NOMO-1 treated with DMSO at 0.1 percent for 48 hours (cell line): Measurements from ENCODE around the gene PDE6D.

Experiments used
- DNase-seq: peaks from one replicate; lab custom pipeline; 2025; ENCODE audit not compliant: unreplicated experiment; lab: John Stamatoyannopoulos, UW

PDE6D gene

DNA sequence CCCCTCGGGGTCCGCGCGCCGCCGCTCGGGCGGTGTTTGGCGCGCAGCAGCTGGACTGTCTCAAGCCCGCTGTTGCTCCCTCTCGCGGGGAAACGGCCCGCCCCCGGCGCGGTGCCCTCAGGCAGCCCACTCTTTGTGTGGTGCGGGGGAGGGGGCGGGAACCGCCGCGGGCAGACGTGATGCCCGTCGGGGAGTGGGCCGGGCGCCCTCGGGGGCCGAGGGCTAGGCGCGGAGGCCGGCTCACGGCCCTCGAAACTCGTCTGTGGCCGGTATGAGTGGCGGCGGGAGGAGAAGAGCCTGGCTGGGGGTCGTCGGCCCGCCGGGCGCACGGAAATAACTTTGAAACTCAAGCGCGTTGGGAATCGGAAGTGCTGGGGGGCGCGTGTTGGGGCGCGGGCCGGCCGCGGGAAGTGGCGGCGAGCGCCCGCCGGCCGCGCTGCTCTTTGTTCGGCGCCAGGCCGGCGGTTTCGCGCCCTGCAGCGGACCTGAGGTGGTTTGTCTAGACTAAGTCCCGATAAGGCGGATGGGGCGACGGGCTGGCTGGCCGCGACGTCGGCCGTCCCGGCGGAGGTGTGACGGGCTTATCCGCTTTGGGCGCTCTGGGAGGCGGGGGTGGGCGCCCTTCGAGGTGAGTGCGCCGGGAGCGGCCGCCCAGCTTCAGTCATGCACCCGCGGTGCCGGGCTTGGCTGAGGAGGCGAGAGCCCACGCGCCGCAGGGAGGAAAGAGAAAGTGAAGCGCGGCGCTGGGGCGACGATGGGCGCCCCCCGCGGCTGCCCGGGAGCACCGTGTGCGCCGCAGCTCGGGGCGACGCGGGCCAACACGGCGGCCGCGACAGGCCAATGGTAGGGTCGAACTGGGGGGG lies 72.1 kb downstream of the PDE6D start:
- no peak for DNase-seq

DNA sequence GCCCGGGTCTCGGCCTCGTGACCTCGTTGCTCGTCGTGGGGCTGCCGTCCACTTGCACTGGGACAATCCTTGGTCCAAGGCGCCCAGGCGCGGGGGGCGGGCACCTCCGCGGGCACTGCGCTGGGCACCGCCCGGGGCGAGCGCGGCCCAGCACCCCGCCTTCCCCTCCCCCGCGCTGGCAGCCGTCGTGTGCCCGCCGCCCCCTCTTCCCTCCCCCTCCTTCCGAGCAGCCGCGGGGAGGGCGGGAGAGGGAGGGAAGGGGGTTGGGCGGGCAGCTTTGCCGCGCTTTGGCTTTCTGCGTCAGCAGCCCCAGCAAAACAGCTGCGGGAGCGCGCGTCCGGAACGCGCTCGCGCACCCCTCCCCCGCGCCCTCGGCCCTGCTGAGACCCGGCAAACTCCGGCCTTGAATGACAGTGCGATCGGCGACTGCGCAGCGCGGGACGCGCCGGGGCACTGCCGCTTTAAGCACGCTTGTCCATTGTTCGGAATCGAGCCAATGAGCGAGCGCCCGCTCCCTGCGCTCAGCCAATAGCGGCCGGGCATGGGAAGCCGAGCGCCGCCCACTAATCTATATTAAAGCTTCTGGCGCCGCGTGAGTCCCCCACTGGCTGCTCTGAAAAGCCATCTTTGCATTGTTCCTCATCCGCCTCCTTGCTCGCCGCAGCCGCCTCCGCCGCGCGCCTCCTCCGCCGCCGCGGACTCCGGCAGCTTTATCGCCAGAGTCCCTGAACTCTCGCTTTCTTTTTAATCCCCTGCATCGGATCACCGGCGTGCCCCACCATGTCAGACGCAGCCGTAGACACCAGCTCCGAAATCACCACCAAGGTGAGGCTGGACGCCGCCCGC lies 72.9 kb downstream of the PDE6D start, which contains the start of gene PTMA:
PTMA (plus strand) TSS at position 599 of the 846 bp plus-strand sequence; CDS start at position 781, 182 bp downstream.
- DNase-seq, result peak; percentile 99

DNA sequence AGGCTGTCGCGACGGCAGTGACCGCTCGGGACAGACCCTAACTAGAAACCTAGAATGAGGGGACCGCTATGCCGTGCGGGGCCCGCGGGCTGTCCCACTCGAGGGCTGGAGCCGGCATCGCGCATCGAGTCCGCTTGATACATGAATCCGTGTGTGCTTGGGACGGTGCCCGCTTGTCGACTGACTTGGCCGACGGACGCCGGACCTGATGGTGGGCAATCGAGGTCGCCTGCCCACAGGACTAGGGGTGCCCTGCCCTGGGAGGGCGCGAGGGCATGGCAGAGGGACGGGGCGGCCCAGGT lies 73.5 kb downstream of the PDE6D start:
- DNase-seq, result peak; percentile 44

DNA sequence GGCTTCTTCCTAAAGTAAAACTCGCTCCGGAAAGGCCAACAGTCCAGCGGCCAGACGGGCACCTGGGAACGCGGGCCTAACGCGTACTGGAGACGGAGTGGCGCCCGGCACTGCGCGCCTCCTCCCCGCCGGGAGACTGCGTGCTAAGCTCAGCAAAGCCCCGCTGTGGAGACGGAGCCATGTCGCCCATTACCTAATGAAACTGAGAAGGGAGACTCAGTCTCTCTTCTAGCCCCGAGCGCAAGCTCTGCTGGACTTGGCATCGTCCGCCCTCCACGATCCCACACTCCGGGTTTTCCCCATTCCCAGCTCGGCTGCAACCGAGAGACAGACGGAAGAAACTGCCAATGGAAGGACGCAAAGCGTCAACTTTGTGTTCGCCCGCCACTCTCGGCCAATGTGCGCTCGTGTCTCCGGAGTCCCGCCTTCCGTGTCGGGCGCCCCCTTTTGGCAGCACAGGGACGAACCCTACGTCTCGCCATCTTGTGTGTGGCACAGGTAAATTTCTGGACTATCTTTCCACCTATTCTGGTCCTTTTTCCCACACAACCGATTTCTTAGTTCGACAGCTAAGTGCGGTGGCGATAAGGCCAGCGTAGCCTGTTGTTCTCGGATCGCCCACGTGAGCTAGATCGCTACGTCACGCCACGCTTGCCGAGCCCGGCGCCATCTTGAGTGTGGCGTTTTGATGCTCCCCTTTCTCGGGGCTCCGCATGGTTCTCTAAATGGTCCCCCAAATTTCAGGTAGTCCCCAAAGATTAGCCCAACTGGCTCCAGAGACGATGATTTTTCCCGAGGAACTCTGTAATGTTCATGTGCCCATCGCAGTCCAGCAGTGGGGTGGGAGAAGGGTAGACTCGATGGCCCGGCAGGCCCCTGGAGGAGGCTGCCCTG lies 74.1 kb downstream of the PDE6D start:
- peak; percentile 96 for DNase-seq

DNA sequence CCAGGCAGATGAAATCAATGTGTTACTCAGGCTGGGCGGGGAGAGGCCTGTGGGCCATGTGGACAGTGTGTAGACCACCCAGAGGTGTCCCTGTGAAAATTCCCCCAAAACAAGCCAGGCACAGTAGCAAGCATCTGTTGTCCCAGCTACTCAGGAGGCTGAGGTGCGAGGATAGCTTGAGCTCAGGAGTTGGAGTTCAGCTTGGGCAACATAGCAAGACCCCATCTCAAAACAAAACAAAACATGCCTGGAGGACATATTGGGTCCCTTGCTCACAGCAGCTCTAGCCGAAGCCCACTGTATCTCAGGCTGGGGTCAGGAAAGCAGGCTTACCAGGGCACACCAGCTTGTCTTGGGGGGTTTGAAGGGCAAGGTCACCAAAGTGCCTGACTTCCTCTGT lies 77.1 kb downstream of the PDE6D start:
- DNase-seq, result no peak

DNA sequence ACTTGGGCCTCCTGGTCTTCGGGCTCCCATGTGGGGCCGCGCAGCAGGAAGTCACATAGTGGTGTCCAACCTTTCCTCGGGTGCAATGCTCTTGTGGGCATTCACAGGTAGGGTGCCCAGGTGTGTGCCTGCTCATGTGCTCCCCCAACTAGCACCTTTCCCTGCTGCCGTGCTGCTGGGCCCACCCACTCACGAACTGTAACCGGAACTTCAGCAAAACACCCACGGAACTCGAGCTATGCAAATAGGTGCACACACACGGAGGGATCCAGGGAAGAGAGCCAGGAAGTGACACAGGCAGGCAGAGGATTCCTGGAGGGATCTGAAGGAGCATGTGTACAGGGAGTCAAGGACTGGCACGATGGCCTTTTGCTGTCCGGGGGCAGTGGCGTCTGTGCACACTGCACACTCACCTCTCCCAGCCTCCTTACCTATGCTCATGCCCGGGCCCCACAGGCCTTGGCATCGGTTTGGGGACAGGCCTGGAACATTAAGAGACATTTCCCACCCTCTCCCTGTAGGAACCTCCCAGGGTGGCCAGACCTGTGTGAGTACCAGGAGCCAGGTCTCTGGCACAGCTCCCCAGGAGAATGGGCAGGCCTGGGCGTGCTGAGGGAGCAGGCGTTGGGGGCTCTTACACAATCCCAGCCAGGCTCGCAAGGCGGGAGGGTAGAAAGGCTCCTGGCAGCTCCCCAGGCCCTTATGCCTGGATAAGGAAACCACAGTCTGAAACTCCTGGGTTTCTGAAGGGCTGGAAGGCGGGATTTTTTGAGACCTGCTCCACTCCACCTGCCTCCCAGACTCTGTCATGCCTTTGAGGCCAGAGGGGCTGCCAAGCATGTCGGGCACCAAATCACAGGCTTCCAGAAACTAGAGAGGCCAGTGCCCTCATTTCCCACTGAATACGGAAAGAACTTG lies 79.4 kb downstream of the PDE6D start:
- peak; percentile 20 for DNase-seq

DNA sequence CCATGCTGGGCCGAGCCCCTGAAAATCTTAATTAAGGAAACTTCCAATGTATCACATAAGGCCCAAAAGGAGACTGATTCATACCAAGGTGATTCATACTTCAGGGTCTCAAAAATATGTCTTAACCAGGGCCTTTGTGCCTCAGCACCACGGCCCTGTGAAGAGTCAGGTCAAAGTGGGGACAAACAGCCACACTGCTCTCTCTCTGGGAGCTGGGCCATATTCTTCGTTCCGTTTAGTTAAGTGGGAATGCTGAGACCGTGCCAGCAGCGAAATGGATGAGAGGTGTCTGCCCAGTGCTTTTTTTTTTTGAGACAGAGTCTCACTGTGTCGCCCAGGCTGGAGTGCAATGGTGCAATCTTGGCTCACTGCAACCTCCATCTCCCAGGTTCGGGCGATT lies 82.1 kb downstream of the PDE6D start:
- no peak for DNase-seq

DNA sequence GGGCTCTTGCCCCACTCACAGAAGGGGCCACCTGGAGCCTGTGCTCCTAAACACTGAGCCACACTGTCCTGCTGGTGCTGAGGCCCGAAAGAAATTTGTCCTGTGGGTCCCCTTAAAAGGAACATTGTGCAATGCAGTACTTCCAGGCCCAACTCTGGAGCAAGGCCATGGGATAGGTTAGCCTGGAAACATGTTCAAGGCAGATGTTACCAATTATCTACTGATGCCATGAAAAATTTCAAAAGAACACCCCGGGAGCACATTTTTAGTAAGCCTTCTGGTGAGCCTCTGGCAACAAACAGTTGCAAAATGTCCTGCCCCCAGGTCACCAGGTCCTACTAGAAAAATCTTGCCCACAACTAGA lies 85.1 kb downstream of the PDE6D start:
- no peak for DNase-seq

DNA sequence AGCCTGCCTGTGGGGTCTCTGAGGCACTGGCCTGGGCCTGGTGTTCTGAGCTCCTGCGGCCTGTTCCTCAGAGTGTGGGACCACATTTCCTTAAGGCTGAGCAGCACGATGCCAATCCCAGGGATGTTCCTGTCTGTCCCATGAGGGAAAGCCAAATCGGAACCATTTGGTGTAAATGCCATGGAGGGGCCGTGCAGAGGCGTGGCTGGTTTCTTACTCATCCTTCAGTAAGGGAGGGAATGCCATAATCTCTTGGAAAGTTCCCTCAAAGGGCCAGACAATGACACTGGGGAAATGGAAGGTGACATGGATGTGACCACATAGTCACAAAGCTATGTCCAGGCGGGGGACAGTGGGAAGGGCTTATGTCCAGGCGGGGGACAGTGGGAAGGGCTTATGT lies 87.1 kb downstream of the PDE6D start:
- no peak for DNase-seq

DNA sequence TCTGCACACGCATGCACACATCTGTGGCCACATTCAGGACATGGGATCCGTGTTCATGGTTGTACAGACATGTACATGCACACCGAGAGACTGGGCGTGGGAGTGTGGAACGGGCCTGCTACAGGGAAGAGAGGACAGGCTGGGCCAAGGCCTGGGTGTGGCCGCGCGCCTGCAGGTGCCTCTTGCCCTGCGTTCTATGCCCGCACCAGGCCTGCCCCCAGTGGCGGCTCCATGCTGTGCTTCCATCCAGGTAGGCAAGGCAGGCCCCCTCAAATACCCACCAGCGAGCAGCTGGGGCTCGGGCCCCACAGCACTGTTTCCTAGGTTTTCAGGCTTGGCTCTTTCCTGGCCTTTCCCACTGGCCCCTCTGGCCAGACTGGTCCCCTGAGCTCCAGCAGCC lies 88.2 kb downstream of the PDE6D start:
- DNase-seq, result no peak

DNA sequence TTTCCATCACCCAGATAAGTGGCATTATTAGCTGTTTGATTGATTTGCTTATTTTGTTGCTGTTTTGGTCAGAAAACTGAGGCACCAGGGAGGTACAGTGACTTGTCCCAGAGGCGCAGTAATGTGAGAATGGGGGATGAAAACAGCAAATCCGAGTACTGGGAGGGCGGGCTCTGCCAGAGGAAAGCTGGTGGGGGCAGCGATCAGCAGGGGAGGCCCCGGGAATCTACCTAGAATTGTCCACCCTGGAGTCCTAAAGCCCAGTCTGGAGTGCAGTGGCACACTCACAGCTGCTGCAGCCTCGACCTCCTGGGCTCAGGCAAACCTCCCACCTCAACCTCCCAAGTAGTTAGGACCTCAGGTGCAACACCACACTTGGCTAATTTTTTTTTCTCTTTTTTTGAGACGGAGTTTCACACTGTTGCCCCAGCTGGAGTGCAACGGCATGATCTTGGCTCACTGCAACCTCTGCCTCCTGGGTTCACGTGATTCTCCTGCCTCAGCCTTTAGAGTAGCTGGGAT lies 89.8 kb downstream of the PDE6D start:
- no peak for DNase-seq

DNA sequence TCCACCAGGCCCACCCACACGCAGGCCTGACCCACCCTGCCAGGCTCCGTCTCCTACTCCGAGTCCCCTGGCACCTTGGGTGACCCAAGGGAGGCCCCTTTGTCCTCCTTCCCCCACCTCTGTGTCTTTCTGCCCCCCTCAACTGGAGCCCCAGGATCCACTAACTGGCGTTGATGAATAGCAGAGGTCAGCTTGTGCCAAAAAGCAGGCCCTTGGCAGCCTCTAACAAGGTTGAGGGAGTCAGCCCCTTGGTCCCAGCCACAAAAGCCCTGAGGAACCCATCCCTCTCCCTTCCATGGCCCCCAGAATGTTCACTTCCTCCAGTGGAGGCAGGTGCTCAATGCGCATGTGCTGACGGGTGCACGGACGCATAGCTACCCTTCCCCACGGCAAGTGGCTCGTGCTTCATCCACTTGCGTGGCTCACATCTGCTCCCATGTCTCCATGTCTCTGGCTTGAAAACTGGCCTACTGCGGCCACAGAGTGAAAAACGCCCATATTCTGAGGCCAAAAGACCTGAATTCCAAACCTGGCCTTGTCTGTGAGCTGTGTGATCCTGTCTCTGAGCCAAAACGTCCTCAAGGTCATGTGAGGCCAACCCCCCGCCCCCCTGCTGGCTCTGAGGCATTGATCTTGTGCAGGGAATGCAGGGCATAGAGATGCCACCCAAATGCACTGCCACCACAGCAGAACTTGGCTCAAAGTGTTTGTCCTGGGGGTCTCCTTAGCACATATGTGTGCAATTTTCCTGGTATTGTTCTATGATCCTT lies 91.8 kb downstream of the PDE6D start:
- DNase-seq, result no peak

DNA sequence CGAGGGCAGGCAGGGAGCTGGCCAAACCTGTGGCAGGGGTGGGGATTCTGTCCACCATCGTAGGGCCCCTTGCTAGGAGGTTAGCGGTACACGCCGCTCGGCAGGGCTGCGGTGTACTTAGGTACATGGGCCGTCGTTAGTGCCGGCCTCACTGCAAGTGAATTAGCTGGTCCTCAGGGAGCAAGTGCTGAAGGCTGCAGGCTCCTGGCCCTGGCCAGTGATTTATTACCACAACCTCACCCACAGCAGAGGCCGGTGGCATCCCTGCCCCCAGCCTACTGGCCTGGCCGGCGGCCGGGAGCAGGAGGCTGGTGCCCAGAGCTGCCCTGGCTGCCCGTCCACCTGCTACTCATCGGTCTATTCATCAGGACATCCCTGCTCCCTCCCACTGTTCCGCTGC lies 92.4 kb downstream of the PDE6D start:
- DNase-seq, result no peak

DNA sequence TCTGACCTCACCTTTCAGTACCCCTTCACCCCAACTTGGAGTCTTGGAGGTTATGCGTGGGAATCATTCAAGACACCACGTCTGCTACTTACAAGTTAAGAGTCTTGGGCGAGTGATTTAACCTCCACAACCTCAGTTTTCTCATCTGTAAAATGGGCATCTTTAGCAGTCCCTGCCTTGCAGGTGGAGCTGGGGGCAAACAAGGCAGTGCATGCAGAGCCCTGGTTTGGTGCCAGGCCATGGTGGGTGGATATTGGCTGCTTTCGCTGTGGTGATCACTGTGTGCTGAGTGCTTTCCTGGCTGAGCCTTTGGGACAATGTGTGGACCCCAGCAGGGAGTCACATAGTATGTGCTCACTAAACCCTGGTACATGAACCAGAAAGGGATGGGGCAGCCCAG lies 93.1 kb downstream of the PDE6D start:
- DNase-seq, result no peak

DNA sequence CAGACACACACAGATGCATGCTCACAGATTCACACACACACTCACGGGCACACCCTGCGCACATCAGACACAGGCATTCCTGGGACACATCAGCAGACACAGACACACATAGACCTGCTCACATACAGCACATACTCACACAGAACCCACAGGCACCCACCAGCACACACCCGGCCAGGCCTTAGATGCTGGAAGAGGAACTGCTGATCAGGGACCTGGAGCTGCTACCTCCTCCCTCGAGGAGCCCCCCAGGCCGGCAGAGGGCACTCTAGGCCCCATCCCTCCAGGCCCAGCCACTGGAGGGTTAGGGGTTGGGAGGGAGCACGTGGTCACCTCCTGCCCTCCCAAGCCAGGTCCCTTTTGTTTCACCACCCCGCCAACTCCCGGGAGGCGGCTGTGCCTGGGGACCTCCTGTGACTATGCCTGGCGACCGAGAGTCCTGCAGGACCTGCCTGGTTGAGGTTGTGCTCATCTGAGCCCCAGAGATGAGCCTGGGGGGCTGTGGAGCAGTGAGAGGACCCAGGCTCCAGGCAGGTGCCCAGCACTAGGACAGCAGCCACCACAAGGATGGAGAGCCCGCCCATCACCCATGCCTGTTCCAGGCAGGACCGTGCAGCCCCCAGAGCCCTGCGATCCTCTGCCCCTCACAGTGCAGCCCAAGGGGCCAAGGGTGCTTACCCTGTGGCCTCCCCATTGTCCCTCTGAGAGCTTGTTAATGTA lies 93.8 kb downstream of the PDE6D start:
- peak; percentile 86 for DNase-seq

DNA sequence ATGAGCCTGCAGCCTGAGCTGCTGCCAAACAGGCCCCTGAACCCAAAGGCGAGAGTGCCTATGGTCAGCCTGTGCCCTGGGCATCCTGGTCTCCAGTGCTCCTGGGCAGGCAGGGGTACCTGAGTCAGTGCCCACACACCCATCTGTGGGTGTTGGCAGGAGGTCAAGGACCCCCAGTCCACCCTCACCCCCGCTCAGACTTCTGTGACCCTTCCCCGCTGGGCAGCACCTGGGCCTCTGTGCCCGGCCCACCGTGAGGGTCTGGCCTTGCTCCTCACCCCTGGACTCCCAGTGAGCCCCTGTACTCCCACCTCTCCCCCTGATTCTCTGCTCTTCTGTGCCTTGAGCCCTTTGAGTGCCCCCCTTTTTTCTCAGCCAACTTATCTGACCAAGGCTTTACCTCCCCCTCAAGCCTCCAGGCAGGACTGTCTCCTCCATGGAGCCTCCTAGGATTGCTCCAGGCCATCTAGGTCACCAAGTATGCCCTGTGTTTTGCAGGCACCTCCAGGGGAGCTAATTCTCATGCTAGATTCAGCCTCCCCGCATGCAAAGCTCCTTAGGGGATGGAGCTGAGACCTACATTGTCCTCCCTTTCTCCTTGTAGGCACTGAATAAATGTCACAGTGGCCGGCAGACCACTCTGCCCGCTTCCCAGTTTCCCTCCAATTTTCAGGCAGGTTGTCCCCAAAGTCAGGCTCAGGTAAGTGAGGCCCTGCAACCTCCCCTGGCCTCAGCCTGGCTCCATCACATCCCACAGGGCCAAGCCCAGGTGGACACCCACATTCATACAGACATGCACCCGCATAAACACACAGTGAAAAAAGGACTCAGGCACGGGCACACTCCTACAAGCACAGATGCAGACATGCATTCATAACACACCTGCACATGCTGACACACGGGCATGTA lies 94.6 kb downstream of the PDE6D start:
- DNase-seq, result no peak

DNA sequence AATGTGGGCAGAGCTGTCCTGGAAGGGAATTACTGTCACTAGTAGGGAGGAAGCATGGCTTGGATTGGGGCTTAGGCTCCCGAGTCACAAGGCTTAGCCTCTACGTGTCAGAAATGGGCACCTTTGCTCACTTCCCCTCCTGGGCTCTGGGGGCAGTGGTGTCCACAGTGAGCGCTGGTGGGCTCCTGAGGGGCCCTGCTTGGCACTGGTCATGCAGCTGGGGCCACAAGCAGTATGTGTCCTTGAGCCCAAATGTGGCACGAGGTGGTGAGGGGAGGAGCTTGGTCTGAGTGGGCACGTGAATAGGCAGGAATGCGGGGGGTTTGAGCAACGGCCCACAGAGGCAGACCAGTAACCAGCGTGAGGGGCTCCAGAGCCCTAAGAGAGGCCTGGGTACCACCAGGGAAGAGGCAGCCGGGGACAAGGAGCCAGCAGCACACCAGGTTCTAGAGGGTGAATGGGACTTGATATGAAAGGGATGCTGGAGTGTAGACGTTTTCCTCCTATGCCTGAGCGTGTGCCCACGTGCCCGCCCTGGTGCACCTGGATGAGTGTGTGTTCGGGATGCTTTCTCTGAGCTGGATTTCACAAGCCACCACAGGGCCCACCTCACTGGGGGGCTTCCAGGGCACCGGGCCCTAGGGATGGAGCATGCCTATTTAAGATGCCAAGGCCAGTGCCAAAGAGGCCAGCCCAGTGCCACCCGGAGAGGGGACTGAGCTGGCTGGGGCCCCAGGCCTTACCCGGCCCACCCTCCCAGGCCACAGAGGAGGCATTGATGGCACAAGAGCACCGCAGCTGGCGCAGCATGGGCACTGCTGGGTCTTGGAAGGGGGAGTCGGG lies 95.5 kb downstream of the PDE6D start:
- peak; percentile 8 for DNase-seq
